ENCODE measurements around the gene MRFAP1L1. TPM values are rescaled to one million over a fixed set of nuclear protein-coding genes. Genes with fewer than 3 reads are reported as not detected.

Gene MRFAP1L1
- total and polyA plus RNA-seq, 9 of the 15 experiments (the other 6 are each of a cell fraction or from before 2014, with no cell fraction given): 37.6 to 111 (median 83.8) TPM

DNA sequence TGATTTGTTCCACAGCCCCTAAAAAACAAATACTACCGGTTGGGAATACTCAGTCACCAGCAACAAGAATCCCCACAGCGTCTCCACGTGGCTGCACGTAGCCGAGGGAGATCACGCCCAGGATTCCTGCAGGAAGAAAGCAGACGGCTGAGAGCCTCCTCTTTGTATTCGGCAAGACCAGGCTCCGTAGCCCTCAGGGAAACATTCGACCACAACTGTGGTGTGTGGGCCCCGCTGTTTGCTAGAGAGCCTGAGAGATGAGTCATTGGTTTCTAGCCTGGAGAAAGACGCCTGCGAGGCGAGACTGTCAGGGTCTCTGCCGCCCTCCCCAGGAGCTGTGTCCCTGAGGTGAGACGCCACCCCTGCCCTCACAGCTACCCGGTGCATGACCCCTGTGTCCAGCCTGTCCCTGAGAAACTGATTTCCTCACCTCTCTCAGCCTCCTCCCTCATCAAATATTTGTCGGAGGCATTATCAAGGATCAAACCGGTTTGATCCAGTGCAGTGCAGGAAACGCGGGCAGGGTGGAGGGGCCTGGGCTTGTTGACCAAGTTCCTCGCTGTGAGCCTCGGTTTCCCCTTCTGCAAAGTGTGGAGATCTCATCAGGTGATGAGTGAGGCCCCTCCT lies 20.7 kb downstream of the MRFAP1L1 start (continued):
- no peak for TF ChIP-seq ZNF561 (CRISPR knock-in tag; conservative IDR thresholded peaks at IDR 0.05)
- peak; percentile 62; the same call in 1 of the 2 replicates for TF ChIP-seq SNIP1 (IDR thresholded peaks at IDR 0.05; ENCODE audit: low read depth)
- TF ChIP-seq ARHGAP35 (IDR thresholded peaks at IDR 0.05; ENCODE audit: partially characterized antibody): no peak
- no peak for TF ChIP-seq TRIM24 (IDR thresholded peaks at IDR 0.05)
- peak; percentile 82; the same call in 1 of the 2 replicates for TF ChIP-seq JUN (IDR thresholded peaks at IDR 0.05; ENCODE audit: borderline replicate concordance, low read depth, low read length)
- TF ChIP-seq JUN (CRISPR knock-in tag; IDR thresholded peaks at IDR 0.05; ENCODE audit: borderline replicate concordance): peak; percentile 90; the same call in 1 of the 2 replicates
- TF ChIP-seq, protein P1, sequence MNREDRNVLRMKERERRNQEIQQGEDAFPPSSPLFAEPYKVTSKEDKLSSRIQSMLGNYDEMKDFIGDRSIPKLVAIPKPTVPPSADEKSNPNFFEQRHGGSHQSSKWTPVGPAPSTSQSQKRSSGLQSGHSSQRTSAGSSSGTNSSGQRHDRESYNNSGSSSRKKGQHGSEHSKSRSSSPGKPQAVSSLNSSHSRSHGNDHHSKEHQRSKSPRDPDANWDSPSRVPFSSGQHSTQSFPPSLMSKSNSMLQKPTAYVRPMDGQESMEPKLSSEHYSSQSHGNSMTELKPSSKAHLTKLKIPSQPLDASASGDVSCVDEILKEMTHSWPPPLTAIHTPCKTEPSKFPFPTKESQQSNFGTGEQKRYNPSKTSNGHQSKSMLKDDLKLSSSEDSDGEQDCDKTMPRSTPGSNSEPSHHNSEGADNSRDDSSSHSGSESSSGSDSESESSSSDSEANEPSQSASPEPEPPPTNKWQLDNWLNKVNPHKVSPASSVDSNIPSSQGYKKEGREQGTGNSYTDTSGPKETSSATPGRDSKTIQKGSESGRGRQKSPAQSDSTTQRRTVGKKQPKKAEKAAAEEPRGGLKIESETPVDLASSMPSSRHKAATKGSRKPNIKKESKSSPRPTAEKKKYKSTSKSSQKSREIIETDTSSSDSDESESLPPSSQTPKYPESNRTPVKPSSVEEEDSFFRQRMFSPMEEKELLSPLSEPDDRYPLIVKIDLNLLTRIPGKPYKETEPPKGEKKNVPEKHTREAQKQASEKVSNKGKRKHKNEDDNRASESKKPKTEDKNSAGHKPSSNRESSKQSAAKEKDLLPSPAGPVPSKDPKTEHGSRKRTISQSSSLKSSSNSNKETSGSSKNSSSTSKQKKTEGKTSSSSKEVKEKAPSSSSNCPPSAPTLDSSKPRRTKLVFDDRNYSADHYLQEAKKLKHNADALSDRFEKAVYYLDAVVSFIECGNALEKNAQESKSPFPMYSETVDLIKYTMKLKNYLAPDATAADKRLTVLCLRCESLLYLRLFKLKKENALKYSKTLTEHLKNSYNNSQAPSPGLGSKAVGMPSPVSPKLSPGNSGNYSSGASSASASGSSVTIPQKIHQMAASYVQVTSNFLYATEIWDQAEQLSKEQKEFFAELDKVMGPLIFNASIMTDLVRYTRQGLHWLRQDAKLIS (CRISPR knock-in tag; IDR thresholded peaks at IDR 0.05): no peak
- TF ChIP-seq IRF2 (CRISPR knock-in tag; IDR thresholded peaks at IDR 0.05): no peak
- no peak for TF ChIP-seq HSF4 (CRISPR knock-in tag; IDR thresholded peaks at IDR 0.05; ENCODE audit: borderline replicate concordance)
- TF ChIP-seq TCF7 (IDR thresholded peaks at IDR 0.05; ENCODE audit: borderline replicate concordance): no peak
- TF ChIP-seq PURB (CRISPR knock-in tag; IDR thresholded peaks at IDR 0.05; ENCODE audit: low read depth): no peak
- 0 out of 2 replicates have a peak, but pooled peaks have one; percentile 83 for TF ChIP-seq FOXP1 (CRISPR knock-in tag; IDR thresholded peaks at IDR 0.05)
- no peak for TF ChIP-seq XRCC4 (IDR thresholded peaks at IDR 0.05; ENCODE audit: extremely low read depth, insufficient read depth, insufficient read length)
- no peak for TF ChIP-seq BCL6 (CRISPR knock-in tag; IDR thresholded peaks at IDR 0.05)
- TF ChIP-seq, protein P2, sequence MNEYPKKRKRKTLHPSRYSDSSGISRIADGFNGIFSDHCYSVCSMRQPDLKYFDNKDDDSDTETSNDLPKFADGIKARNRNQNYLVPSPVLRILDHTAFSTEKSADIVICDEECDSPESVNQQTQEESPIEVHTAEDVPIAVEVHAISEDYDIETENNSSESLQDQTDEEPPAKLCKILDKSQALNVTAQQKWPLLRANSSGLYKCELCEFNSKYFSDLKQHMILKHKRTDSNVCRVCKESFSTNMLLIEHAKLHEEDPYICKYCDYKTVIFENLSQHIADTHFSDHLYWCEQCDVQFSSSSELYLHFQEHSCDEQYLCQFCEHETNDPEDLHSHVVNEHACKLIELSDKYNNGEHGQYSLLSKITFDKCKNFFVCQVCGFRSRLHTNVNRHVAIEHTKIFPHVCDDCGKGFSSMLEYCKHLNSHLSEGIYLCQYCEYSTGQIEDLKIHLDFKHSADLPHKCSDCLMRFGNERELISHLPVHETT (CRISPR knock-in tag; conservative IDR thresholded peaks at IDR 0.05 in 1 of 2, IDR thresholded peaks at IDR 0.05 in 1 of 2): peak in 1 of 2 experiments; percentile 52; a peak in 1 of 4 replicates
- TF ChIP-seq, protein P3, sequence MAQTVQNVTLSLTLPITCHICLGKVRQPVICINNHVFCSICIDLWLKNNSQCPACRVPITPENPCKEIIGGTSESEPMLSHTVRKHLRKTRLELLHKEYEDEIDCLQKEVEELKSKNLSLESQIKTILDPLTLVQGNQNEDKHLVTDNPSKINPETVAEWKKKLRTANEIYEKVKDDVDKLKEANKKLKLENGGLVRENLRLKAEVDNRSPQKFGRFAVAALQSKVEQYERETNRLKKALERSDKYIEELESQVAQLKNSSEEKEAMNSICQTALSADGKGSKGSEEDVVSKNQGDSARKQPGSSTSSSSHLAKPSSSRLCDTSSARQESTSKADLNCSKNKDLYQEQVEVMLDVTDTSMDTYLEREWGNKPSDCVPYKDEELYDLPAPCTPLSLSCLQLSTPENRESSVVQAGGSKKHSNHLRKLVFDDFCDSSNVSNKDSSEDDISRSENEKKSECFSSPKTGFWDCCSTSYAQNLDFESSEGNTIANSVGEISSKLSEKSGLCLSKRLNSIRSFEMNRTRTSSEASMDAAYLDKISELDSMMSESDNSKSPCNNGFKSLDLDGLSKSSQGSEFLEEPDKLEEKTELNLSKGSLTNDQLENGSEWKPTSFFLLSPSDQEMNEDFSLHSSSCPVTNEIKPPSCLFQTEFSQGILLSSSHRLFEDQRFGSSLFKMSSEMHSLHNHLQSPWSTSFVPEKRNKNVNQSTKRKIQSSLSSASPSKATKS (CRISPR knock-in tag; IDR thresholded peaks at IDR 0.05): no peak
- TF ChIP-seq NUFIP1 (IDR thresholded peaks at IDR 0.05; ENCODE audit: partially characterized antibody): no peak
- TF ChIP-seq WHSC1 (IDR thresholded peaks at IDR 0.05; ENCODE audit: low read length): no peak
- peak in 1 of 2 experiments; percentile 4; a peak in 1 of 4 replicates for TF ChIP-seq RCOR1 (IDR thresholded peaks at IDR 0.05; ENCODE audit: borderline replicate concordance in 1 of 2, low read depth in 2 of 2, low read length in 2 of 2)
- no peak for TF ChIP-seq GABPB2 (CRISPR knock-in tag; conservative IDR thresholded peaks at IDR 0.05)
- TF ChIP-seq GATAD2A (IDR thresholded peaks at IDR 0.05): 0 out of 2 replicates have a peak, but pooled peaks have one; percentile 18
